Thyroid gland (tissue), 4 donors: ENCODE data around the gene SELENON.

ENCODE experiments used
- CTCF ChIP-seq, 6 experiments: fragments of 200-600 bp in 3 of 6; fragments of 450-650 bp in 3 of 6; sonication (generic) in 3 of 6; IDR thresholded peaks; one replicate each; pipeline ENCODE4 v1.5.1; 2016 to 2019; ENCODE audit warnings: antibody characterized with exemption in 6 of 6, mild to moderate bottlenecking in 2 of 6, inconsistent platforms in 1 of 6, moderate library complexity in 1 of 6
- POLR2A ChIP-seq, 2 donors: fragments of 450-650 bp; IDR thresholded peaks; one replicate each; pipeline ENCODE4 v1.6.1; 2017; ENCODE audit warnings: antibody characterized with exemption in 2 of 2, mild to moderate bottlenecking in 2 of 2, moderate library complexity in 1 of 2

GRCh38 chr1:25786887-25787759, 12.9 kb upstream of the SELENON start:
- TF ChIP-seq CTCF (IDR thresholded peaks at IDR 0.05) (no peak), POLR2A (IDR thresholded peaks at IDR 0.05) (no peak)
